GM12801 (cell line): ENCODE measurements around the gene NFATC1.

ENCODE experiments used
- TF ChIP-seq, protein P1 (sequence below): IDR thresholded peaks from one replicate; pipeline ENCODE4 v1.5.1; 2011; ENCODE audit warnings: control low read depth; ENCODE audit not compliant: insufficient read length; ENCODE audit errors: extremely low read depth

The NFATC1 gene

DNA sequence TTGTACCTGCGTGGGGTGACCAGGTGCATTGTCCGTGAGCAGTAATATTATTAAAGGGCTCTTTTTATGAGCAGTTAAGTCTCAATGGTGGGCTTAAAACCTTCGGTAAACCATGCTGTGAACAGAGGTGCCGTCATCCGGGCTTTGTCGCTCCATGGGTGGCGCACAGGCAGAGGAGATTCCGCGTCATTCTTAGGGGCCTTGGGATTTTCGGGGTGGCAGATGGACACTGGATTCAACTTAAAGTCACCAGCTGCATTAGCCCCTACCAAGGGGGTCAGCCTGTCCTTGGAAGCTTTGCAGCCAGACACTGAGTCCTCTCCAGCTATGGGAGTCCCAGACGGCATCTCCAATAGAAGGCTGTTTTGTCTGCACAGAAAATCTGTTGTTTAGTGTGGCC is 107.7 kb downstream of the NFATC1 start:
- TF ChIP-seq, protein P1, sequence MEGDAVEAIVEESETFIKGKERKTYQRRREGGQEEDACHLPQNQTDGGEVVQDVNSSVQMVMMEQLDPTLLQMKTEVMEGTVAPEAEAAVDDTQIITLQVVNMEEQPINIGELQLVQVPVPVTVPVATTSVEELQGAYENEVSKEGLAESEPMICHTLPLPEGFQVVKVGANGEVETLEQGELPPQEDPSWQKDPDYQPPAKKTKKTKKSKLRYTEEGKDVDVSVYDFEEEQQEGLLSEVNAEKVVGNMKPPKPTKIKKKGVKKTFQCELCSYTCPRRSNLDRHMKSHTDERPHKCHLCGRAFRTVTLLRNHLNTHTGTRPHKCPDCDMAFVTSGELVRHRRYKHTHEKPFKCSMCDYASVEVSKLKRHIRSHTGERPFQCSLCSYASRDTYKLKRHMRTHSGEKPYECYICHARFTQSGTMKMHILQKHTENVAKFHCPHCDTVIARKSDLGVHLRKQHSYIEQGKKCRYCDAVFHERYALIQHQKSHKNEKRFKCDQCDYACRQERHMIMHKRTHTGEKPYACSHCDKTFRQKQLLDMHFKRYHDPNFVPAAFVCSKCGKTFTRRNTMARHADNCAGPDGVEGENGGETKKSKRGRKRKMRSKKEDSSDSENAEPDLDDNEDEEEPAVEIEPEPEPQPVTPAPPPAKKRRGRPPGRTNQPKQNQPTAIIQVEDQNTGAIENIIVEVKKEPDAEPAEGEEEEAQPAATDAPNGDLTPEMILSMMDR, result no peak

DNA sequence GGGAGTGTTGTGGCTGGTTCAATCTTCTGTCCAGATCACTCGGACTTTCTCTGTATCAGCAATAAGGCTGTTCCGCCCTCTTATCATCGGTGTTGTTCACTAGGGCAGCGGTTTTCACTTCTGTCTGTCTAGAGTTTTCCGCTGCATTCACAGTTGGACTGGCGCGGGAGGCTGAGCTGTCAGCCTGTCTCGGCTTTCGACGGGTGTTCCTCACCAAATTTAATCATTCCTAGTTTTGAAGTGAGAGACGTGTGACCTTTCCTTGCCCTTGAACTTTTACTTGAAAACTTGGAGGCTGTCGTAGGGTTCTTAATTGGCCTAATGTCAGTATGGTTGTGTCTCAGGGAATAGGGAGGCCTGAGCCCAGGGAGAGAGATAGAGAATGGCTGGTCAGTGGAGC is 108.3 kb downstream of the NFATC1 start:
- TF ChIP-seq, protein P1, result no peak

DNA sequence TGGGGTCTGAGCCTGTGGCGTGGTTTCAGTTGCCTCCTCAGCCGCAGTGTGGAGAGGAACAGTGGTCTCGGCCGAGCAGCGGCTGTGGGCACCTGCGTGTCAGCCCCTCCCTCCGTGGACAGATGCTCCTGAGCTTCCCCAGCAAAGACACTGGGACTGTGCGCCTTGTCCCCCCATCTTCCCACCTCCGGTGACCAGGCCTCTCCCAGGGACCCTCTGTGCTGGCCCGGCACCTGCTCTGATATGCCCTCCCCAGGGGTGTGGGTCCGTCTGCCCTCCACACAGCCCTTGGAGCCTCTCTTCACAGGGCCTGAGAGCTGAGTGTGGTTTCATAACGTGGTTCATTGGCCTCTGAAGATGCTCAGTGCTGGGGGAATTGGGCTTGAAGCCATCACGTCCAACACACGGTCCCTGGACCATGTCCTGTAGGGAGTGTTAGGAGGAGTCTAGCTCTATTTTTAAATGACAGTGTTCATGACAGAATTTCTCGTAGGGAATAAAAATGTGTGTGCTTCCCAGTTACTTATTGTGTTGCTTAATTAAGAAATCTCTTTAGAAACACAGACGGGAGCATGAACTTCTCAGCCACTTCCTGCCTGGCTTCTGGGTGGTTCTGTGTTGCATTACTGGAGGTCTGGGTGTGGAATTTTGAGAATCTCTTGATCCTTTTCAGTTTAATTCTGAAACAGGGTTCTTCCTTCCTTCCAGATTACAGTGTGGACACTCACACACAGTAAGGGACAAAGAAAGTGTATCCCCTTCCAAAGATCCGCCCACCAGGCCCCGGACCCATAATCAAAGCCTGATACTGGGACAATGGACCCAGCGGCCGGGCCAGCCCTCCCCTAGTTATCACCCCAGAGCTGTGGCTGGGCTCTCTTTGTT is 110.7 kb downstream of the NFATC1 start:
- TF ChIP-seq, protein P1, result no peak

DNA sequence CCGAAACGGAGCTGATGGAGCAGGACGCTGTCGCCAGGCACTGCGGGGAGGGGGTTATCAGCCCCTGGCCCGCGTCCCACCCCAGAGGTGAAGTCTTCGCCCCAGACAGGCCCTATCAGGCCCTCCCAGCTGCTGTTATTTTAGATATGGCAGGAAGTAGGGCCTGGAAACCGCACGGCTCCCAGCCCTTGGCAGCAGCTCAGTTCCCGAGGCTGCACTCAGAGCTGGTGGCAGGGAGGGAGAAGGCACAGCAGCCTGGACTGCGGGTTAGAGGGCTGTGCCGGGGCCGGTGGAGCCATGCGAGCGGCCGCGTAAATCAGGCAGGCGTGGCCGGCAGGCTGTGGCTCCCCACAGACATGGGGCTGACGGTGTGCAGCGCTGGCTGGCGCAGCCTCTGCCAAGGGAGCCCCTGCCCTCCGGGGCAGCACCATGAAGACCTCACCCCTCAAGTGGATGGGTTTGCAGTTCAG is 111.4 kb downstream of the NFATC1 start:
- TF ChIP-seq, protein P1, result no peak

DNA sequence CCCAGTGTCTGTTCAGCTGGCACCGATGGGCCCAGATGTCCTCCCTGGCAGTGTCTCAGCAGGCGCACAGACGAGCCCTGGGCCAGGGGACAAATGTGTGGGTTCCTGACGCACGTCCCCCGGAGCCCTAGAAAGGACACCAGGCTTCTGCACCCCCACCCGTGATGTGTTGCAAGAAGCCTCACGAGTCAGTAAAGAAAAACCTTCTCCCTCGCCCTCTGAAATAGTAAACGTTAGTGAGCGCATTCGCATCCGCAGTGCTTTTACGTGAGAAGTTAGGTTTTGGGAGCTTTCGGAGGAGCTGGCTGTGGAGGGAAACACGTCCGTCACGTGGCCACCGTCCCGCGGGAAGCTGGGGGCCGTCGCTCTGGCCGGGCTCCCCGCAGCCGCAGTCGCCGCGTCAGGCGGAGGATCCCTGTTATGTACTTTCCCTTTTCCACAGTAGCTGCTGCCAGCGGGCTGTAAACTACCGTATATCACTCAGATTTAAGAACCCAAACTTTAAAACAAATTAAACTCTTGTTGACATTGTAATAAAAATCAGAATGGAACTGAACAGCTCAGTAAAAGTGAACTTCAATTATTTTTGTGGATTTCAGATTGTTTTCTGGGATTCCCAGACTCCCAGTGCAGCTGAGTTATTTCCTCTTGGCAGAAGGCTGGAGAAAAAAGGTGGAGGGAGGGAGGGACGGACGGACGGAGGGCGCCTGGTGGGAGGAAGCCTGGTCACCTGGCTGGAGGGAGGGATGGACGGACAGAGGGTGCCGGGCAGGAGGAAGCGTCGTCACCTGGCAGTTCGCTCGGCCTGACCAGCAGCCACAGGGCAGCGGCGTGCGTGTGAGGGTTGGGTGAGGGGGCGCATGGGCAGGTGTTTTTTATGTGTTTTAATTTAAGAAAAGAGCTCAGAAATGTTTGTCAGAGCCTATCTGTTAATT is 112.1 kb downstream of the NFATC1 start:
- TF ChIP-seq, protein P1, result no peak

DNA sequence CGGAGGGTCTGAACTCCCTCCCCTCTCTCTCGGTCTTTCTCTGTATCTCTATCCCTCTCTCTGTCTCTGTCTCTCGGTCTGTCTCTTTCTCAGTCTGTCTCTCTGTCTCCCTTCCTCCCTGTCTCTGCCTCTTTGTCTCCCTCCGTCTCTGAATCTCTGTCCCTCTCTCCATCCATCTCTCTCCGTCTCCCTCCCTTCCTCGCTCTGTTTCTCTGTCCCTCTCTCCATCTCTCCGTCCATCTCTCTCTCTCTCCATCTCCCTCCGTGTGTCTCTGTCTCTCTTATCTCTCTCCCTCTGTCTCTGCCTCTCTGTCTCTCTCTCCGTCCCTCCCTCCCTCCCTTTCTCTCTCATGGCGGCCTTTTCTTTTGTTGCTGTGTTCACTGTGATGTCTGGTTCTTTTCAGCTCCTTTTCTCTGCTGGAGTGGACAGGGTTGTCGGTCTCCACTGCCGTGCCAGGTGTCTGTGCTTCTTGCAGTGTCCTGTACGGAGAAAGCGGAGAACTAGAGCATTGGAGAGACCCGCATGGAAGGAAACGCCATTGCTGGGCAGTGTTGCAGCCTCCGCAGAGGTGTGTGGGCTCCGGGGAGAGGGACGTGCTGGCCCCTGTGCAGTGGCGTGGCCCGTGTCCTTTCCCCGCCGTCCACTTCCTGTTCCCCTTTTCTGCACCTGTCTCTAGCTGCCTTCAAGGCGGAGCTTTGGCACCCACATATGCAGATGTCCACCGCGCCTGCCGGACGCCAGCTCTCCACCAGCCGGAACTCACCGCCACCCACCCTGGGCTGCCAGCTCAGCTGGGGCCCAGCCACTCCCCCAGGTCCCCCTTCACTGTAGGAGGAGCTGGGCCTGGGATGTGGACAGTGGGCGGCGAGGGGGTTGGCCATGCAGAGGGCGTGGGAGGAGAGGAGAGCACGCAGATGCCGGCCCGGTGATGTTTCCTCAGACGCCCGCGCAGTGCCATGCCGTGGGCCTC is 113.1 kb downstream of the NFATC1 start:
- TF ChIP-seq, protein P1, result no peak
